CD14-positive monocyte (primary cell): ENCODE results near the gene PIN4. TPM values are rescaled to one million over a fixed set of nuclear protein-coding genes. Genes with fewer than 3 reads are reported as not detected.

Experiments used
- DNase-seq, 3 donors: peaks; one replicate each; pipeline ENCODE4 v3.0.0-alpha.2; 2011 to 2022
- H2AFZ ChIP-seq: 2 replicates; pipeline ENCODE4 v1.6.0; 2012; ENCODE audit warnings: mild to moderate bottlenecking, low read depth, low read length, inconsistent platforms; ENCODE audit not compliant: insufficient read depth, poor library complexity, severe bottlenecking
- H3K27ac ChIP-seq, 2 donors: 1 replicate in 1 of 2; 2 replicates in 1 of 2; pipeline ENCODE4 v1.5.1; 2012 to 2013; ENCODE audit warnings: low read length in 2 of 2, control low read depth in 1 of 2, inconsistent platforms in 1 of 2, low read depth in 1 of 2, mild to moderate bottlenecking in 1 of 2
- H3K27me3 ChIP-seq, 2 donors: one replicate each; pipeline versions ENCODE4 v1.6.0 to v1.6.1; 2011 to 2013; ENCODE audit warnings: low read length in 2 of 2; ENCODE audit not compliant: control insufficient read depth in 2 of 2, insufficient read depth in 2 of 2
- H3K36me3 ChIP-seq, 2 donors: replicated peaks in 1 of 2; 1 replicate in 1 of 2; 2 replicates in 1 of 2; pipeline versions ENCODE4 v1.5.1 to v1.6.1; 2012 to 2013; ENCODE audit warnings: low read length in 2 of 2, control low read depth in 1 of 2, inconsistent platforms in 1 of 2, mild to moderate bottlenecking in 1 of 2; ENCODE audit not compliant: insufficient read depth in 2 of 2, control insufficient read depth in 1 of 2
- H3K4me1 ChIP-seq, 2 donors: 1 replicate in 1 of 2; 2 replicates in 1 of 2; pipeline versions ENCODE4 v1.5.1 to v1.6.1; 2012 to 2013; ENCODE audit warnings: low read length in 2 of 2, control low read depth in 1 of 2, inconsistent platforms in 1 of 2, mild to moderate bottlenecking in 1 of 2, moderate library complexity in 1 of 2; ENCODE audit not compliant: insufficient read depth in 2 of 2, control insufficient read depth in 1 of 2
- H3K4me2 ChIP-seq: replicated peaks from 2 replicates; pipeline ENCODE3; 2012; ENCODE audit warnings: low read length, moderate library complexity, mild to moderate bottlenecking; ENCODE audit not compliant: poor library complexity, severe bottlenecking; ENCODE audit errors: extremely low read depth
- H3K4me3 ChIP-seq, 3 experiments: fragments of 200-600 bp in 1 of 3; sonication (generic) in 1 of 3; replicated peaks in 1 of 3; 1 replicate in 2 of 3; 2 replicates in 1 of 3; pipeline ENCODE4 v1.5.1; 2011 to 2013; ENCODE audit warnings: low read length in 3 of 3, mild to moderate bottlenecking in 3 of 3, control low read depth in 2 of 3, low read depth in 2 of 3, inconsistent platforms in 1 of 3, moderate library complexity in 1 of 3
- H3K79me2 ChIP-seq: 2 replicates; pipeline ENCODE4 v1.6.0; 2012; ENCODE audit warnings: mild to moderate bottlenecking, control low read depth, inconsistent platforms, low read length, moderate library complexity; ENCODE audit not compliant: insufficient read depth
- H3K9ac ChIP-seq: 2 replicates; pipeline ENCODE4 v1.6.0; 2017; ENCODE audit warnings: low read length, mild to moderate bottlenecking; ENCODE audit not compliant: insufficient read depth, poor library complexity, severe bottlenecking
- H3K9me3 ChIP-seq, 2 donors: replicated peaks in 1 of 2; 1 replicate in 1 of 2; 2 replicates in 1 of 2; pipeline versions ENCODE4 v1.5.1 to v1.6.1; 2012 to 2013; ENCODE audit warnings: low read length in 2 of 2, control low read depth in 1 of 2; ENCODE audit not compliant: control insufficient read depth in 1 of 2, insufficient read depth in 1 of 2
- H4K20me1 ChIP-seq: 2 replicates; pipeline ENCODE4 v1.6.0; 2012; ENCODE audit warnings: mild to moderate bottlenecking, low read length, control low read depth, moderate library complexity; ENCODE audit not compliant: insufficient read depth
- H3K27ac Mint-ChIP-seq, 7 donors: one replicate each; pipeline ENCODE4 v1.8.0; 2020; ENCODE audit warnings: mild to moderate bottlenecking in 7 of 7, mixed read lengths in 7 of 7, moderate library complexity in 6 of 7, inconsistent platforms in 2 of 7
- H3K27me3 Mint-ChIP-seq, 3 donors: one replicate each; pipeline ENCODE4 v1.8.0; 2021 to 2022; ENCODE audit warnings: low read depth in 3 of 3, mild to moderate bottlenecking in 3 of 3, mixed read lengths in 3 of 3, moderate library complexity in 3 of 3, inconsistent platforms in 1 of 3
- H3K36me3 Mint-ChIP-seq, 2 donors: one replicate each; pipeline ENCODE4 v1.8.0; 2020; ENCODE audit warnings: mixed read lengths in 2 of 2, inconsistent platforms in 1 of 2, mild to moderate bottlenecking in 1 of 2
- H3K4me1 Mint-ChIP-seq: one replicate; pipeline ENCODE4 v1.8.0; 2020; ENCODE audit warnings: mild to moderate bottlenecking, mixed read lengths
- H3K4me3 Mint-ChIP-seq, 2 donors: one replicate each; pipeline ENCODE4 v1.8.0; 2020; ENCODE audit warnings: mild to moderate bottlenecking in 2 of 2, mixed read lengths in 2 of 2, moderate library complexity in 1 of 2
- H3K9me3 Mint-ChIP-seq, 7 donors: one replicate each; pipeline ENCODE4 v1.8.0; 2020 to 2022; ENCODE audit warnings: mixed read lengths in 7 of 7, mild to moderate bottlenecking in 6 of 7, moderate library complexity in 6 of 7, inconsistent platforms in 2 of 7
- WGBS: methylation state at CpG from one replicate; pipeline ENCODE4 v1.1.5; 2013; ENCODE audit warnings: missing lambda C conversion rate; ENCODE audit not compliant: insufficient coverage; 5-methylcytosine and 5-hydroxymethylcytosine counted together
- intact Hi-C, 2 donors: fragments of 100-400 bp; cut with micrococcal nuclease; formaldehyde crosslinking; loops; one replicate each; pipeline versions ENCODE4 v1.15.0 to v1.15.1; 2023
- polyA plus RNA-seq, 3 donors: library from polyadenylated mRNA; depleted of rRNA in 1 of 3; unstranded in 2 of 3; stranded (reverse) in 1 of 3; fragments of 300-500 nt in 2 of 3; fragments of >200 nt in 1 of 3; fragmentation: Illumina TruSeq in 2 of 3; gene quantifications; 1 replicate in 2 of 3; 2 replicates in 1 of 3; pipeline ENCODE4 v1.2.3, GENCODE V29; 2012 to 2021
- TF ChIP-seq, protein P1 (sequence below): fragments of 200-600 bp; IDR thresholded peaks from one replicate; pipeline ENCODE4 v1.8.0; 2022; ENCODE audit warnings: antibody characterized with exemption, mild to moderate bottlenecking

PIN4 gene
- polyA plus RNA-seq, 3 donors = 2.9 to 20.8 (median 16.7) TPM

DNA sequence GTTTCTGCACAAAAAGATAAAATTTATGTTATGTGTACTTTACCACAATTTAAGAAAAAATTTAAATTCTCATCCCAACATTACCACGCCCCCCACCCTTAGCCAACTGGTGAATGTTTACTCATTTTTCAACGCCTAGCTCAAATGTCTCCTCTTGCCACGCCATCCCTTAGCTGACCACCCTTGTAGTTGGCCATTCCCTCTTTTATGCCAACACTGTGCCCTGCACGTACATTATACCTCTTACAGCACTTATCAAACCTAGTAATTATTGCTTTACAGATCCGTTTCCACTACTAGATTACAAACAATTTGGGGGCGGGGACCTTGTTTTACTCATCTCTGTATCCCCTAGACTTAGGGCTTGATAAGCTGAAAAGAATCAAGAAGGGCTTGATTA lies 56.6 kb downstream of the PIN4 start:
- no peak overlapping the region for H3K4me3 Mint-ChIP-seq
- no peak for DNase-seq
- no peaks in the 10 kb centered on the region for H3K9me3 ChIP-seq
- H3K4me2 ChIP-seq = peak overlapping the region; percentile 78
- H3K4me3 ChIP-seq = peak overlapping the region in 1 of 3 experiments; percentile 72
- peak overlapping the region in 1 of 7 donors; percentile 4 for H3K27ac Mint-ChIP-seq
- 59% methylated on average over 4 of the region's 6 CpGs for WGBS
- peaks cover 3 to 4% of the 10 kb centered on the region in 2 donors for H3K36me3 Mint-ChIP-seq
- H3K27ac ChIP-seq = no peak overlapping the region
- peaks cover 7 to 9% of the 10 kb centered on the region in 2 donors for H3K4me1 ChIP-seq
- H3K9ac ChIP-seq = no peak overlapping the region
- peaks cover 7% of the 10 kb centered on the region for H3K79me2 ChIP-seq
- intact Hi-C loops = no loop called here
- H3K4me1 Mint-ChIP-seq = peaks cover 11% of the 10 kb centered on the region
- no peaks in the 10 kb centered on the region for H4K20me1 ChIP-seq
- H3K9me3 Mint-ChIP-seq = peaks cover 0 to 6% (median 0%) of the 10 kb centered on the region in 7 donors
- no peaks in the 10 kb centered on the region for H3K36me3 ChIP-seq
- peaks cover 0 to 9% (median 5%) of the 10 kb centered on the region in 3 donors for H3K27me3 Mint-ChIP-seq
- TF ChIP-seq, protein P1, sequence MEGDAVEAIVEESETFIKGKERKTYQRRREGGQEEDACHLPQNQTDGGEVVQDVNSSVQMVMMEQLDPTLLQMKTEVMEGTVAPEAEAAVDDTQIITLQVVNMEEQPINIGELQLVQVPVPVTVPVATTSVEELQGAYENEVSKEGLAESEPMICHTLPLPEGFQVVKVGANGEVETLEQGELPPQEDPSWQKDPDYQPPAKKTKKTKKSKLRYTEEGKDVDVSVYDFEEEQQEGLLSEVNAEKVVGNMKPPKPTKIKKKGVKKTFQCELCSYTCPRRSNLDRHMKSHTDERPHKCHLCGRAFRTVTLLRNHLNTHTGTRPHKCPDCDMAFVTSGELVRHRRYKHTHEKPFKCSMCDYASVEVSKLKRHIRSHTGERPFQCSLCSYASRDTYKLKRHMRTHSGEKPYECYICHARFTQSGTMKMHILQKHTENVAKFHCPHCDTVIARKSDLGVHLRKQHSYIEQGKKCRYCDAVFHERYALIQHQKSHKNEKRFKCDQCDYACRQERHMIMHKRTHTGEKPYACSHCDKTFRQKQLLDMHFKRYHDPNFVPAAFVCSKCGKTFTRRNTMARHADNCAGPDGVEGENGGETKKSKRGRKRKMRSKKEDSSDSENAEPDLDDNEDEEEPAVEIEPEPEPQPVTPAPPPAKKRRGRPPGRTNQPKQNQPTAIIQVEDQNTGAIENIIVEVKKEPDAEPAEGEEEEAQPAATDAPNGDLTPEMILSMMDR = no peak
- no peak overlapping the region for H2AFZ ChIP-seq
- H3K27me3 ChIP-seq = no peaks in the 10 kb centered on the region

DNA sequence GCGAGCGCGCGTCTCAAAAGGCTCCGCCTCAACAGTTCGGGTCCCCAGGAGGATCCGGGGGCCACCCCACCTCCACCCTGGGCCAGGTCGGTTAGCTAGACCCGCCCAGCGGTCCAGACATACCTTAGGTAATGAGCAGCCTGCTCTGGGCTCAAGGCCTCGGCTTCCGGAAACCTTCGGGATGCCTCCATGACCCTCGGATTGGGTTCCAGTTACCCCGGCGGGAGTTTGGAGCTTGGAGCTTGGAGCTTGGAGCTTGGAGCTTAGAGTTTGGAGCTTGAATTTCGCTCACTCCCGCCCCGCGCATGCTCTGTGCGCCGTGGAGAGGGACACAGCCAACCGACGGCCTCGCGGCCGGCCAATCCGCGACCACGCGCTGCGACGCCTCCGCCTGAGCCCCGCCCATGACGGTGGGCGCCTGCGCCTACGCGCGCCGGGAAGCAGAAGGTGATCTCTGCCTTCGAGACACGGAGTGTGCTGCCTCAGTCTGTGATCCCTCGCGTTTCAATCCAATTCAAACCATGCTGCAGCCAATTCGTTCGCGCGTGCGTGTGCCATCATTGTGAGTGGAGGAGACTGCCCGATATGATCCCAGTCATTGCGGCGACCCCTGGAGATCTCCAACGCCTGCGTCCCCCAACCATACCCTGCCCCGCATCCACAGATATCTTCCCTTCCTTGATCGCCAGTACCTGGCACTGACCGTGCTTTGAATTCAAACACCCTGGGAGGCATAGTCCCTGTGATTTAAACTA lies 57.3 kb downstream of the PIN4 start, which contains the start of gene ERCC6L:
ERCC6L (minus strand) TSS at position 307 of the 755 bp plus-strand sequence; CDS start at position 191, 116 bp downstream.
- no peak within 1 kb of the TSS for H3K9ac ChIP-seq
- Mint-ChIP-seq H3K27ac (peak within 1 kb of the TSS in 5 of 7 donors; percentile 30 to 64 (median 51)), H3K4me1 (peaks cover 12% of the 10 kb centered on the region), H3K36me3 (peaks cover 3 to 4% of the 10 kb centered on the region in 2 donors), H3K9me3 (peaks cover 0 to 6% (median 0%) of the 10 kb centered on the region in 7 donors), H3K4me3 (peak within 1 kb of the TSS; percentile 77 to 86), H3K27me3 (peaks cover 0 to 6% (median 5%) of the 10 kb centered on the region in 3 donors)
- H3K4me2 ChIP-seq = peak within 1 kb of the TSS; percentile 78
- peaks cover 7% of the 10 kb centered on the region for H3K79me2 ChIP-seq
- peak within 1 kb of the TSS; percentile 67 for H2AFZ ChIP-seq
- H3K9me3 ChIP-seq = no peaks in the 10 kb centered on the region
- TF ChIP-seq, protein P1 = no peak
- under 1% methylated on average over 23 of the region's 59 CpGs for WGBS
- peak within 1 kb of the TSS in 1 of 2 donors; percentile 60 for H3K27ac ChIP-seq
- H4K20me1 ChIP-seq = no peaks in the 10 kb centered on the region
- no peaks in the 10 kb centered on the region for H3K27me3 ChIP-seq
- DNase-seq = peak; percentile 69 to 75 (median 75)
- H3K36me3 ChIP-seq = no peaks in the 10 kb centered on the region
- intact Hi-C loops = no loop called here
- peaks cover 7 to 9% of the 10 kb centered on the region in 2 donors for H3K4me1 ChIP-seq
- H3K4me3 ChIP-seq = peak within 1 kb of the TSS; percentile 10 to 72 (median 32)
